HG03280 (cell line): ENCODE results near the gene MEX3A.
"Not testable (repeated sequence)": the region's sequence is repeated elsewhere in the genome, so short reads cannot be mapped to it uniquely, and the experiment has no call there.

ENCODE experiments used
- ATAC-seq: cut with Tn5 transposase; IDR thresholded peaks from one replicate; pipeline ENCODE4 v1.9.1; 2021; ENCODE audit warnings: mild to moderate bottlenecking, moderate library complexity; ENCODE audit not compliant: unreplicated experiment

Gene MEX3A

GRCh38 chr1:156119503-156120209 lies 37.4 kb upstream of the MEX3A start:
- no peak for ATAC-seq

GRCh38 chr1:156118177-156118868 lies 36.1 kb upstream of the MEX3A start:
- ATAC-seq, result no peak

GRCh38 chr1:156117414-156118176 lies 35.3 kb upstream of the MEX3A start:
- no peak for ATAC-seq

- not testable (repeated sequence) for ATAC-seq
These were observed 34.5 kb upstream of the MEX3A start for GRCh38 chr1:156116731-156117130.

- no peak for ATAC-seq
These were observed 33.5 kb upstream of the MEX3A start for GRCh38 chr1:156115514-156116374.

GRCh38 chr1:156114919-156115513 lies 32.8 kb upstream of the MEX3A start:
- ATAC-seq, result peak; percentile 24

- ATAC-seq, result peak; percentile 75
These were observed 32.0 kb upstream of the MEX3A start, which contains the start of gene LMNA for GRCh38 chr1:156114101-156114918. Gene LMNA (plus strand): TSS chr1:156114711. CDS start chr1:156114919, 208 bp downstream.

GRCh38 chr1:156113282-156113950 lies 31.2 kb upstream of the MEX3A start:
- ATAC-seq, result no peak

- no peak for ATAC-seq
These were observed 30.2 kb upstream of the MEX3A start for GRCh38 chr1:156112276-156113137.

GRCh38 chr1:156111355-156111962 lies 29.2 kb upstream of the MEX3A start:
- ATAC-seq, result no peak

GRCh38 chr1:156110252-156110651 lies 28.0 kb upstream of the MEX3A start:
- ATAC-seq, result no peak

GRCh38 chr1:156108664-156109241 lies 26.5 kb upstream of the MEX3A start:
- no peak for ATAC-seq

- no peak for ATAC-seq
These were observed 25.8 kb upstream of the MEX3A start for GRCh38 chr1:156108057-156108456.

- no peak for ATAC-seq
These were observed 24.6 kb upstream of the MEX3A start for GRCh38 chr1:156106624-156107488.

GRCh38 chr1:156104861-156105832 lies 22.9 kb upstream of the MEX3A start:
- ATAC-seq, result no peak
